ENCODE measurements around the gene CST9. TPM values are rescaled to one million over a fixed set of nuclear protein-coding genes. Genes with fewer than 3 reads are reported as not detected.

CST9 gene
- total and polyA plus RNA-seq, 7 donors, result not detected

DNA sequence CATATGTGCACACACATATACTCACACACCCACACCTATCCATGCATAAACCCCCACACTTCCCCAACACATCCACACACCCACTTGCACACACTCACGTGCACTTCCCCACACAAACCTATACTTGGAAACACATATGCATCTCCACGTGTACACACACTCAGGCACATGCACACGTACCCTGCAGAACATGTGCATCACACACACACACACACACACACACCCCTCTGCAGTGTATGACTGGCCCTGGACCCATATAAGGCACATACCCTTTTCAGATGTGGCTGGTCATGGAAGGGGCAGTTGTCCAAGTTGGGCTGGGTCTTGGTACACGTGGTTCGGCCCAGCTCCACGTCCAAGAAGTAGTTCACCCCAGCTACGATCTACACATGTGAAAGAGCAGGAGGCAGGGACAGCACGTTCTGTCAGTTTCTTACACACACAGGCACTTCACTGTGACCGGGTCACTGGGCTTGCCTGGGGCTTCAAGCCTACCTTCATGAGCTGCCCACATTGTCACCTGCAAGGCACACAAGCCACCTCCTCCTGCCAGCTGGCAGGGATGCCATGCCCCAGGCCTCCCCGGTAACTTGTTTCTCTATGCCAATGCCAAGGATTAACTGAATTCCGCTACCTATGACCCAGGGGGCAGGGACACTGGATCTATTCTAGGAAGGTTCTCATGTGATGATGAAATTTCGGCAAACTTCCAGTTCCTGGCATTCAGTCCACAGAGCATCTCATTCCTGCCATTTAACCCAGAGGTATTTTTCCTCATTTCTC is 29.5 kb upstream of the CST9 start:
- peak; percentile 45 to 74 (median 66) for ATAC-seq
- H3K4me1 ChIP-seq, result peaks cover 43% of the 10 kb centered on the region
- H3K9me3 ChIP-seq, result no peaks in the 10 kb centered on the region

DNA sequence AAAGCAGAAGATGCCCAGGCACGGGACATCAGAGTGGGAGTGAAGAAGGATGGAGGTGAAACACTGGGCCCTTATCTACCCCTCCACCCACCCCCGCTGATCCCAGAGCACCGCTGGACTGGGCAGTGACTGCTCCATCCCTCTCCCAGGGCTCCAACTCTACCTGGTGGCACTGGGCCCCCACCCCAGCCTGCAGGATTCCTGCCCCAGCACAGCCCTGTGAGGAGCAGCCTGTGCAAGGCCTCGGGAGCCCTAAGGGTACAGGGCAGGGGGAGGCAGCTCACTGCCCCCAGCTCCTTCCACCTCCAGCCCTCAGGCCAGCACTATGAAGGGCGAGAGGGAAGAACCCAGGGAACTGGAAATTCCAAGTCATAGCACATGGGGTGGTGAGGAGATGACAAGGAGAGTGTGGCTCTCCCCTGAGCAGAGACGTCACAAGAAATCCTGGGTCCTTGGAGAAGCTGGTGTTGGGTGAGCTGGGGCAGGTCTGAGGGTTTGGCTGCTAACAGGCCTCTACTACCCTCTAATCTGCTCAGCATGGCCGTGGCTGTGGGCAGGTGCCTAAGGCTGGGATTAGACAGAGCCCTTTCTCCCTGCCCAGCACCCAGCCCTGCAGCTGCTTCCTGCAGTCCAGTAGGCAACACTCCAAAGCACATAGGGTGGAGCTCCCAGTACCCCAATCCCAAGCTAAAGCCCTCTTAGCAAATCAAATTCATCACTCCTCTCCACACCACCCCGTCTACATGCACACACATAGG is 28.5 kb upstream of the CST9 start:
- DNase-seq (no peak), ATAC-seq (no peak)
- Histone ChIP-seq H3K27ac (peak overlapping the region; percentile 100), H3K36me3 (ENCODE audit: insufficient read depth in 1 of 2, low read depth in 1 of 2) (peaks cover 0 to 29% of the 10 kb centered on the region in 2 donors), H3K4me3 (peak overlapping the region; percentile 99), H3K9me3 (no peaks in the 10 kb centered on the region), H3K27me3 (ENCODE audit: insufficient read depth in 3 of 3, low read length in 2 of 3) (no peaks in the 10 kb centered on the region), H3K4me1 (peaks cover 41% of the 10 kb centered on the region)
- 56 to 69% (median 56%) methylated on average over 8 of the region's 8 CpGs for WGBS, 3 donors
- TF ChIP-seq, protein P1, sequence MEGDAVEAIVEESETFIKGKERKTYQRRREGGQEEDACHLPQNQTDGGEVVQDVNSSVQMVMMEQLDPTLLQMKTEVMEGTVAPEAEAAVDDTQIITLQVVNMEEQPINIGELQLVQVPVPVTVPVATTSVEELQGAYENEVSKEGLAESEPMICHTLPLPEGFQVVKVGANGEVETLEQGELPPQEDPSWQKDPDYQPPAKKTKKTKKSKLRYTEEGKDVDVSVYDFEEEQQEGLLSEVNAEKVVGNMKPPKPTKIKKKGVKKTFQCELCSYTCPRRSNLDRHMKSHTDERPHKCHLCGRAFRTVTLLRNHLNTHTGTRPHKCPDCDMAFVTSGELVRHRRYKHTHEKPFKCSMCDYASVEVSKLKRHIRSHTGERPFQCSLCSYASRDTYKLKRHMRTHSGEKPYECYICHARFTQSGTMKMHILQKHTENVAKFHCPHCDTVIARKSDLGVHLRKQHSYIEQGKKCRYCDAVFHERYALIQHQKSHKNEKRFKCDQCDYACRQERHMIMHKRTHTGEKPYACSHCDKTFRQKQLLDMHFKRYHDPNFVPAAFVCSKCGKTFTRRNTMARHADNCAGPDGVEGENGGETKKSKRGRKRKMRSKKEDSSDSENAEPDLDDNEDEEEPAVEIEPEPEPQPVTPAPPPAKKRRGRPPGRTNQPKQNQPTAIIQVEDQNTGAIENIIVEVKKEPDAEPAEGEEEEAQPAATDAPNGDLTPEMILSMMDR (IDR thresholded peaks at IDR 0.05), result no peak
- intact Hi-C loops (cut with DNase I), result loop anchor here in 1 of 2 donors (10.0 kb wide), 1 partner anchor 479 kb away; no protein-coding TSS in a partner anchor

More for the DNA sequence above, 29.5 kb upstream of the CST9 start:
- intact Hi-C loops (cut with DNase I), result loop anchor here in 1 of 2 donors (5.0 to 10.0 kb wide), 2 partner anchors 273 to 480 kb away; partner anchors contain the start of gene GZF1
- H3K27me3 ChIP-seq (ENCODE audit: insufficient read depth in 3 of 3, low read length in 2 of 3), result no peaks in the 10 kb centered on the region
- DNase-seq, result peak; percentile 69 to 92
- TF ChIP-seq, protein P1 (IDR thresholded peaks at IDR 0.05), result no peak
- peak overlapping the region; percentile 99 for H3K4me3 ChIP-seq
- peaks cover 0 to 29% of the 10 kb centered on the region in 2 donors for H3K36me3 ChIP-seq (ENCODE audit: insufficient read depth in 1 of 2, low read depth in 1 of 2)
- peak overlapping the region; percentile 100 for H3K27ac ChIP-seq
- 16 to 30% (median 19%) methylated on average over 12 of the region's 12 CpGs for WGBS, 3 donors

DNA sequence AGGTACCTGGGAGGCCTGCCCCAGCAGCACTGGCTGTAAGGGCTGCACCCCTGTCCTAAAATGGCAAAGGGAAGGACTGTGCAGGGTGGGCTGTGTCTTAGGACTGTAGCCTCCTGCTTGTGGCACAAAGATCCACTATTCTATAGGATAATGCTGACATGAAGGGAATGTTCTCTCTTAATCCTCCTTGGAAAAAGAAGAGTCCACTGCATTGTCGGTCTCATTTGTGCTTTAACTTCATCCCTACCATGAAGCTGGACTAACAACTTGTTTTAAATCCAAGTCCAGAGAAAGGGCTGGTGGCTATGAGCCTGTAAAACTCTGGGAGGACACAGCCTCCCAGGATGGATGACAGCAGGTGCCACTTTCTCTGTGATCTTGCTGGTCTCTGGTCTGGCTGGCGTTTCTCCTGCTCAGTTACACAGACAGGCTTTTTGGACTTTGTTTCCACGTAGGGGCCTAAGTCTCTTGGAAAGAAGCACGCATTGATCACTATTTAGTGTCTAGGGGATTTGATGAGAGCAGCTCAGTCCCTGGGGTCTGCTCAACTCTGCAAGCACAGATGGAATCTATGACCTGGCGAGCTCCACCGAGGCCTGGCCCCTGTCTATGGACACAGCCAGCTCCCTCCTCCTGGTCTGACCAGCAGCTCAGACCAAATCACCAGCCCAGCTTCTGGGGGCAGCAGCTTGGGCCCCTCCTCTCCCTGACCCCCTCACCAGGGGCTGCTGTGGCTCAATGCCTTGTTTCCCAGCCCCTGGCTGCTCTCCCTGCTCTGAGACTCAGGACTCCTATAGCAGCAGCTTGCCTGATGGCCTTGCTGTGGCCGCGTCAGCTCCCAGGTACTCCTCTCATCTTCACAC is 27.2 kb upstream of the CST9 start:
- Histone ChIP-seq H3K9me3 (no peaks in the 10 kb centered on the region), H3K4me1 (peaks cover 52% of the 10 kb centered on the region), H3K27ac (peak overlapping the region; percentile 55), H3K27me3 (ENCODE audit: insufficient read depth in 3 of 3, low read length in 2 of 3) (no peaks in the 10 kb centered on the region), H3K4me3 (no peak overlapping the region), H3K36me3 (ENCODE audit: insufficient read depth in 1 of 2, low read depth in 1 of 2) (peaks cover 0 to 29% of the 10 kb centered on the region in 2 donors)
- no peak for DNase-seq
- TF ChIP-seq, protein P1 (IDR thresholded peaks at IDR 0.05), result no peak
- 39 to 52% (median 50%) methylated on average over 8 of the region's 8 CpGs for WGBS, 3 donors
- intact Hi-C loops (cut with DNase I), result loop anchor here in 1 of 2 donors (10.0 kb wide), 1 partner anchor 478 kb away; no protein-coding TSS in a partner anchor
- no peak for ATAC-seq

DNA sequence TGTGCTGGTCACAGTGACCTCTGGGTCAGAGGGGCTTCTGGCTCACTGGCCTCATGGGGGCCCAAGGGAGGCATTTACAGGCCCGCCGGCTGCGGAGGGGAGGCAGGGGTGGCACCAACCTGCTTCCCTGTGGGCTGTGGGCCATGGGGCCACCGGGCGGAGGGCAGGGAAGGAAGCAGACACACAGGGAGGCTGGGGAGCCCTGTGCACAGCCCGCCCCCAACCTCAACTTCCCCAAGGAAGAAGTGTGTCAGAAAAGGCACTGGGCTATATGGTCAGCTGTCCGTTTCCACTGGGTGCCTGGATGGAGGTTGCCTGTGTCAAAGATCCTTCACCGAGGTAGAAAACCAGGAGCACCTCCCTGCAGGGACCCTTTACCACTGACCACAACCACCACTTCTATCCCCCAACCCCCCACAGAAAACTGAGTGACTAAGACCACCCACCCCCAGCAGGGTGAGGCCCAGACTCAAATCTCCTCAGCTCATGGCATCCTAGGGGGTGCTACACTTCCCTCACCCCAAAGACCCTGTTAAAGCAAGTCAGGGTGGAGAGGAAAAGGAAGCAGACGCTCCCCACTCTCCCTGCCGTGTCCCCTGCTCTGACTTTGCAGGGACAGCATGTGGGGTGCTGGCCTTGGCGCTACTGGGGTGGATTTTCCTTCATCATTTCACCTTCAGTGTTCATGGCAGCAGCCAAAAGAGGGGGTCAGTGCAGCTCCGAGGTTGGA is 26.4 kb upstream of the CST9 start:
- Histone ChIP-seq H3K27ac (no peak overlapping the region), H3K27me3 (ENCODE audit: insufficient read depth in 3 of 3, low read length in 2 of 3) (no peaks in the 10 kb centered on the region), H3K9me3 (no peaks in the 10 kb centered on the region), H3K4me1 (peaks cover 53% of the 10 kb centered on the region), H3K36me3 (ENCODE audit: insufficient read depth in 1 of 2, low read depth in 1 of 2) (peaks cover 0 to 29% of the 10 kb centered on the region in 2 donors), H3K4me3 (no peak overlapping the region)
- TF ChIP-seq, protein P1 (IDR thresholded peaks at IDR 0.05), result no peak
- 74 to 75% (median 74%) methylated on average over 12 of the region's 12 CpGs for WGBS, 3 donors
- no peak for DNase-seq
- intact Hi-C loops (cut with DNase I), result loop anchor here in 1 of 2 donors (10.0 kb wide), 1 partner anchor 477 kb away; no protein-coding TSS in a partner anchor
- ATAC-seq, result no peak

Measured in psoas muscle (tissue), 8 donors.